Pons (tissue), 1 donor: ENCODE data around the gene OR10H2.
"Not testable (repeated sequence)": the region's sequence is repeated elsewhere in the genome, so short reads cannot be mapped to it uniquely, and the experiment has no call there.

ENCODE experiments used
- DNase-seq: peaks from one replicate; pipeline ENCODE4 v3.0.0-alpha.2; 2016; ENCODE audit warnings: low spot score

The OR10H2 gene

GRCh38 chr19:15727724-15728123 lies at the start of gene OR10H2:
OR10H2 (plus strand) TSS chr19:15728024; CDS start chr19:15728044, 20 bp downstream.
- no peak for DNase-seq

- no peak for DNase-seq
Measured at GRCh38 chr19:15679089-15679488, 48.7 kb upstream of the OR10H2 start.

- not testable (repeated sequence) for DNase-seq
Measured at GRCh38 chr19:15679865-15680264, 48.0 kb upstream of the OR10H2 start.

GRCh38 chr19:15680478-15681322 lies 47.1 kb upstream of the OR10H2 start:
- no peak for DNase-seq

- no peak for DNase-seq
Measured at GRCh38 chr19:15683411-15683810, 44.4 kb upstream of the OR10H2 start.

GRCh38 chr19:15684828-15685227 lies 43.0 kb upstream of the OR10H2 start:
- no peak for DNase-seq

GRCh38 chr19:15696654-15697194 lies 31.1 kb upstream of the OR10H2 start:
- DNase-seq = no peak

- no peak for DNase-seq
Measured at GRCh38 chr19:15701757-15702533, 25.9 kb upstream of the OR10H2 start.

GRCh38 chr19:15702534-15702930 lies 25.3 kb upstream of the OR10H2 start:
- DNase-seq = peak; percentile 32

GRCh38 chr19:15714638-15715037 lies 13.2 kb upstream of the OR10H2 start:
- DNase-seq = no peak

- DNase-seq = no peak
Measured at GRCh38 chr19:15715642-15716041, 12.2 kb upstream of the OR10H2 start.

GRCh38 chr19:15717809-15718208 lies 10.0 kb upstream of the OR10H2 start:
- DNase-seq = no peak

- no peak for DNase-seq
Measured at GRCh38 chr19:15721268-15721667, 6.6 kb upstream of the OR10H2 start.

- no peak for DNase-seq
Measured at GRCh38 chr19:15722956-15723355, 4.9 kb upstream of the OR10H2 start.

GRCh38 chr19:15730538-15730937 lies 2.7 kb downstream of the OR10H2 start:
- no peak for DNase-seq

GRCh38 chr19:15732388-15732787 lies 4.6 kb downstream of the OR10H2 start:
- no peak for DNase-seq

GRCh38 chr19:15733895-15734294 lies 6.1 kb downstream of the OR10H2 start:
- no peak for DNase-seq

GRCh38 chr19:15737722-15738121 lies 9.9 kb downstream of the OR10H2 start, which contains the start of gene OR10H3:
OR10H3 (plus strand) TSS chr19:15737985; CDS start chr19:15741393, 3,408 bp downstream.
- DNase-seq = no peak

- no peak for DNase-seq
Measured at GRCh38 chr19:15740785-15741184, 13.0 kb downstream of the OR10H2 start.

- DNase-seq = no peak
Measured at GRCh38 chr19:15748239-15748638, 20.4 kb downstream of the OR10H2 start.

GRCh38 chr19:15758379-15758778 lies 30.6 kb downstream of the OR10H2 start:
- DNase-seq = no peak

- DNase-seq = no peak
Measured at GRCh38 chr19:15759962-15760565, 32.2 kb downstream of the OR10H2 start.
